OCI-LY3 (cell line): ENCODE data around the gene CCDC69.

Source experiments
- CTCF ChIP-seq: fragments of 200-600, 300-600 bp; sonication (generic); IDR thresholded peaks from 2 replicates; pipeline ENCODE4 v1.5.1; 2014; ENCODE audit warnings: antibody characterized with exemption, low read length, low read depth
- EZH2phosphoT487 ChIP-seq: fragments of 200-600 bp; shearing (Covaris generic); IDR thresholded peaks from 2 replicates; pipeline ENCODE4 v1.6.1; 2018; ENCODE audit warnings: antibody characterized with exemption, mixed run types, low read depth

DNA sequence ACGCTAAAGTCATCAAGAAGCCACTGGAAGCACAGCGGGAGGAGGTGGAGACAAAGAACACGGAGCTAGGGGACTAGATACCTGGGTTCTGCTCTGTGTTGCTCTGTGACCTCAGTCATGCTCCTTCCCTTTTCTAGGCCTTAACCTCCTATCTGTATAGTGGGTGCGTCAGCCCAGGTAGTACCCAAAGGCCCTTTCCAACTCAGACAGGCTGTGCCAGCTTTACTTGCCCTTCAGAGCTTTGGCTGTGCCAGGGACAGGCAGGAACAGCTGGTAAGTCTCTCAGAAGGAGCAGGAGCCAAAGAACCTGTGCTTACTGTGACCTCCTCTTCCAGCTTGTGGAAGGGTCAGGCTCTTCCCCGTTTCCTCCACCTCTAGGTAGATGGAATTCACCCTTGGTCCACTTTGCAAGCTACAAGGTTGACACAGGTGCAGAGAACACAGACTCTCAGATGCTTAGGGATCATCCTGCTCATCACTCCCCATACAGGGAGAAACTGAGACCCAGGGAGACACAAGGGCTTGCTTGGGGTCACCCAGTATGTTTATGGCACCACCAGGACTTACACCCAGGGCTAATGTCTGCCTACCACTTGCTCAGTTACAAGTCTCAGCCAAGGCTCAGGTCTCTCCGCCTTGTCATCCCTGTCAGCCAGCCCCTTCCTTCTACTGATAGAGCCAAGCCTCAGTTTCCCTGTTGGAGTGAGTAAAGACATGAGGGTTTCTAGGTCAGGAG lies 1.7 kb downstream of the CCDC69 start:
- TF ChIP-seq CTCF (no peak), EZH2phosphoT487 (no peak)
